Astrocyte of the hippocampus (primary cell): ENCODE data around the gene RXRA.
"Not testable (repeated sequence)": the region's sequence is repeated elsewhere in the genome, so short reads cannot be mapped to it uniquely, and the experiment has no call there.

ENCODE experiments used
- DNase-seq: peaks from one replicate; pipeline ENCODE4 v3.0.0; 2011; ENCODE audit warnings: low read depth, low spot score

RXRA gene

DNA sequence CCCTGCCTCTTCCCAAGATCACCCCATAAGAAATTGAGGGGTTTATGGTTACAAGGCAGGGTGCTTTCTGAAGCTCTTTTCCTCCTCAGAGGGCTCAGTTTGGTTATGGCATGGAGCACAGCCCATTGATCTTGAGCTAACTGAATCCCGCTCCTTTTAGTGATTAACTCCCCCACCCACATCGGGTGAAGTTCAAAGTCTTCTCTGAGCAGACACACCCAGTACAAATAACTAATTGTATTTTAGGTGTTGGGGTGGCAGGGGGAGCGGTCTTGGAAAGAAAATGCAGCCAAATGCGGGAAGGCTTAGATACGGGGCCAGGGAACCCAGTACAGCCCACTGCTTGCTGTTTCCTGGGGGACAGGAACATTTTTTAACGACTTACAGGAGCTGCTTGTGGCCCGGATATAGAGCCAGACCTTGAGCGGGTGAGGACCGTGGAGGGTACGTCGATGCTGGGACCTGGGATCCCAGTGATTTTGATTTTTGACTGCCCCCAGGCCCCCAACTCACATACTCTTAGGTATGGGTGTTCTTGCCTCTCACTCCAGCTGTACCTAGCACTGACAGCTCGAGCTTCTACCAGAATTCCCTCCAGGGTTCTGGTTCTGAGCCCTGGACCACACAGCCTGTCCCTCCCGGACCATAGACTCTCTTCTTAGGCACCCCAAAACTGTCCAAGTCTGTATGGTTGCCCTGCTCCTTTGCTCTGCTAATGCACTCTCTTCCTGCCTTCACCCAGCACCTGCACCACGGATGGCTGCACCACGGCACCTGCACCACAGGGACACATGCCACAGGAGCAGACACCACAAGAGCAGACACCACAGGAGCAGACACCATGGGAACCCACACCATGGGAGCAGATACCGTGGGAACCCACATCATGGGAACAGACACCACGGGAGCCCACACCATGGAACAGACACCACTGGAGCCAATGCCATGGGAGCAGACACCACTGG is 18.3 kb upstream of the RXRA start:
- DNase-seq: no peak

DNA sequence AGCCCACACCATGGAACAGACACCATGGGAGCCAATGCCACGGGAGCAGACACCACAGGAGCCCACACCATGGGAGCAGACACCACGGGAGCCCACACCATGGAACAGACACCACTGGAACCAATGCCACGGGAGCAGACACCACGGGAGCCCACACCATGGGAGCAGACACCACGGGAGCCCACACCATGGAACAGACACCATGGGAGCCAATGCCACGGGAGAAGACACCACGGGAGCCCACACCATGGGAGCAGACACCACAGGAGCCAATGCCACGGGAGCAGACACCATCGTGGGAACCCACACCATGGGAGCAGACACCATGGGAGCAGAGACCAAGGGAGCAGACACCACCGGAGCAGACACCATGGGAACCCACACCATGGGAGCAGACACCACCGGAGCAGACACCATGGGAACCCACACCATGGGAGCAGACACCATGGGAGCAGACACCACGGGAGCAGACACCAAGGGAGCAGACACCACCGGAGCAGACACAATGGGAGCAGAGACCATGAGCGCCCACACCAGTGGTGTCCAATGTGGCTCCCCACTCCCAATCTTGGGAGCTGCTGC is 17.5 kb upstream of the RXRA start:
- DNase-seq: not testable (repeated sequence)

DNA sequence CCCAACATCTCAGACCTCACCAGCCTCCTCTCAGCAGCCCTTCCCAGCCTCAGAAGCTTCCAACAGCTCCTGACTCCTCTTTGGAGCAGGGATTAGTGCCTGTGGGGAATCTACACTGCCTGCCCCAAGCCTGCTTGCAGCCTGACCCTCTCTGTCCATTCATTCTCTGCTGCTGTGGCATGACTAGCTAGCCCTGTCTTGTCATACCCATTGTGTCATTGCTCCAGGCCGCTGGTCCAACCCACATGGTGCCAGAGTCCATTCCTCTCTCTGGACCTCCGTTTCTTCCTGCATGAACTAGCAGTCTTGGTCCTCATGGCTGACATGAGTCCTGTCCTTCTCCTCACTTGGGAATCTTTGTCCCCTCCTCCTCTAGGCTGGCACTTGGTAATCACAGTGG is 12.8 kb upstream of the RXRA start:
- no peak for DNase-seq

DNA sequence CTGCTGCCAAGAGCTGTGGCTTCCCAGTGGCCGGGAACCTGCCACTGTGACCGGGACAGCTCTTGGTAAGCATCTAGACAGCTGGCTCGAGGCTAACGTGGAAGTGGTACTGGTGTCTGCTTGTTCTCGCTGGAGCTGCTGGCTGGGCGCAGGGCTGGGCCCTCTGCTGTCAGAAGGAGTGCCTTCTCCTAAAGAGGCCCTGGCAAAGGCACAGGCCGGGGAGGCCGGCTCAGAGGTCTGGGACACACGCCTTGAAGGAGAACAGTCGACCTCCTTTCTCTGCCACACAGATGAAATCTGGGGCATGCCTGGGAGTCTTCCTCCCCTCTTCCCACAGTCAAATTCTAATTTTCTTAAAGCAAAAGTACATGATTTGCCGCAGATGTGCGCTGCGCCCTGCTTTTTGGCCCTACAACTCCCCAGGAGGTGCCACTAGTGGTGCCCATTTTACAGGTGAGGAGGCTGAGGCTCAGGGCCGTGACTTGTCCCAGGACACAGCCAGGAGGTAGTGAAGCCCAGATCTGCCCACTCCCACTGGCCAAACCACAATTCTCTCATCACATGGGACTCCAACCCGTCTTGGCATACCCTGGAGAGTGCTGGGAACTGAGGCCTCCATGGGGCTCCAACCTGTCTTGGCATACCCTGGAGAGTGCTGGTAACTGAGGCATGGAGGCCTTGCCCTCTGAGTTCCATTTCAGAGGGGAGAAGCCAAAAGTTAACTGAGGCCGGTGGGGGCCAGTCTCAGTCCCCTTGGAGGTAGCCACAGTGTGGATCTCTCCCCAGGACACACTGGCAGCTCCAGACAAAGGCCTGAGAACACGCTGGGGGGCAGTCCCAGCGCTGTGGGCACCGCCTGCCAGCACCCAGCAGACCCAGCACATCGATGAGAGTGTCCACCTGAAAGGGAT is 12.0 kb upstream of the RXRA start:
- DNase-seq: no peak

DNA sequence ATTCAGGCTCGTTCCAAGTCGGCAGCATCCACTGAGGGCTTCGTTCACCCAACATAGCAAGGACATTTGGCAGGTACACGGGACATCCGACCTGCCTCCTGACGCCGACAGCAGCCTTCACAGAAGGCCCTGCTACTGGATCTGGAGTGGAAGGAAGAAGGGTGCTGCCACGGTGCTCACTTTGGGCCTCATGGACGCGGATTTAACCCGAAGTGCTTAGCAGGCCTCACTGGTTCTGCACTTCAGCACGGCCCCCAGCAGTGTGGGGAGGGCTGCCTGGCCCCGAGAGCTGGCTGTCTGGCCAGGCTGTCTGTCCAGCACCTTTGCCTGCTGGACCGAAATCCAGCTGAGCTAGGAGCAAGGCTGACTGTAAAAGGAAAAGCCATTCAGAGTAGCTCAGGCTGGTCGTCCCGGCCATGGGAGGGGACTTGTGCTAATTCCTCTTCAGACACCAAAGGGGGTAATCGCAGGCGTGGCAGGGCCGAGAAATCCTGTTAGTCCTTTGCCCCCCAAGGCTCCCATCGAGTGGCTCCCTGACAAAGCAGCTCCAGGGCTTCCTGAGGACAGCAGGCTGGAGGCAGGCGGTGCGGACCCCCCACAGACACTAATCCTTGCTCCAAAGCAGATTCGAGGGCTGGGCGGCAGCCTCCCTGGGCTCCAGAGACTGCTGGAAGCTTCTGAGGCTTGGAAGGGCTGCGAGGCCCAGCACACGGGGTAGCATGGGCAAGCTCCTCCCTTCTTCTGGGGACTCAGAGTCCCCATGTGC is 11.1 kb upstream of the RXRA start:
- no peak for DNase-seq

DNA sequence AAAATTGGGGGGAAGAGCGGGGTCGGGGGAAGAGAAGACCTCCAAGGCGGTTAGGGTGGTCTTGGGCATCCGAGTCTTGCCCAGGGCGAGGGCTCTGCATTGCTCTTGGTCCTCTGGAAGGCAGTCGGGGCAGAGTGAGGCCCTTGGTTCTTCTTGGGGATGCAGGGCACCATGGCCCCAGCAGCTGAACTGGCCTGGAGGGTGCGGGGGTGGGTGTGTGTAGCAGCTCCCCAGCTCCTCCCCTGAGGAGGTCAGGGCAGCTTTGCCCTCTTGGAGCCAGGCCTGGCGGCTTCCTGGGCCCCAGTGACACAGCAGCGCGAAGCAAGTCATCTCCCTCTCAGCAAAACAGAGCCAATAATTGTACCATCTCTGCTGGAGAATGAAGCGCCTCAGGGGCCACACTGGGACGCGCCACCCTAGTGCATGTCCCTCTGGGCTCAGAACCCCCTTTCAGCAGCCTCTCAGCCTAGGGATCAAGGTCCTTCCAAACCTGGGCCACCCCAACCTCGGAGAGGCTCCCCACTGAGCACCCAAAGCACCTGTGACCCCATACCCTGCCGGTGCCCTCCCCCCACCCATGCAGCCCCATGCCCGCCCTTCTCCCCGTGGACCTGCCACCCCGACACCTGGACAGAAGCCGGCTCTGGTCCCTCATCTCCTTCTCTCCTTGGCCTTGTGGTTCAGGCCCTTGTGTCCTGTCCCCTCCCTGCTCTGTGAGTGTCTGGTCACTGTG is 10.4 kb upstream of the RXRA start:
- no peak for DNase-seq

DNA sequence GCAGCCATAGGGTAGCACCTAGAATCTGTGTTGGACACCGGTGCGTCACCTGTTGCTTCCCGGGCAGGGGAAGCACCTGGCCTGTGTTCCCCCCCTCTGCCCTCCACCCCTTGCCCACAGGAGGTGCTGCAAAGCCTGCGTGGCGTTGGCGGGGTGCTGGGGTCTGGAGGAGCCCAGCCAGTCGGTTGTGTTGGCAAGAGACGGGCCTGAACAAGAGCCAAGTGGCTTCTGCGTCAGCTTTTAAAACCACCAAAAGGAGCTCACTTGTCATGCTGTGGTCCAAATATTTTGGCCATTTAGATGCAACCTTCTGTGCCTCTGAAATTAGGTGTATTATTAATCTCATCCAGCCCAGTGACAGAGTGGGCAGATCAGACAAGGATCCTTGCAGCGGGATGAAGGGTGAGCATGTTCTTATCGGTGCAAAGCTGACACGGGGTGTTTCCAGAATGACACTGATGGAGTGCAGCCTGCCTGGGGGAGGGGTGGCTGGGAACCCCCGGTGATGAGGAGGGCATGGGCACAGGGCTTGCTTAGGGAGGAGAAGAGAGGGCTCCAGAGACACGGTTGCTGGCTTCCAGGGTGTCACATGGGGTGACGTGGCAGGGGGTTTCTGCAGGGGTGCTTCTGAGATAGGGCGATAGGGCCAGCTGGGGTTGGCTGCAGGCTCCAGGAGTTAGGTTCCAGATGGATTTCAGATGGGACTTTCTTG is 9.7 kb upstream of the RXRA start:
- DNase-seq: peak; percentile 87

DNA sequence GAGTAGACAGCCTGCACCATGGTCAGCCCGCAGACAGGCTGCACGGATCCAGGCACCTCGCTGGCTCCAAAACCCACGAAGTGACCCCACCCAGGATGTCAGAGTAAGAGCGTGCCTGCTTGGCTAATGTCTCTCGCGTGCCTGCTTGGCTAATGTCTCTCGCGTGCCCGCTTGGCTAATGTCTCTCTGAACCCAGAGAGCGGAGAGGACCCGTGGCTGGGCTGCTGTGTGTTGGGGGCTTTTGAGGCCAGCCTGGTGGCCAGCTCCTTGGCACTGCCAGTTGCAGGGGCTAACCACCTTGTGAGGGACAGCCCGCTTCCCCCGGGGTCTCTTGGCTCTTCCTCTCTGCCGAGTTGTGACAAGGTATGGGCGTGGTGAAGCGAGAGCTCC is 8.9 kb upstream of the RXRA start:
- DNase-seq: no peak

DNA sequence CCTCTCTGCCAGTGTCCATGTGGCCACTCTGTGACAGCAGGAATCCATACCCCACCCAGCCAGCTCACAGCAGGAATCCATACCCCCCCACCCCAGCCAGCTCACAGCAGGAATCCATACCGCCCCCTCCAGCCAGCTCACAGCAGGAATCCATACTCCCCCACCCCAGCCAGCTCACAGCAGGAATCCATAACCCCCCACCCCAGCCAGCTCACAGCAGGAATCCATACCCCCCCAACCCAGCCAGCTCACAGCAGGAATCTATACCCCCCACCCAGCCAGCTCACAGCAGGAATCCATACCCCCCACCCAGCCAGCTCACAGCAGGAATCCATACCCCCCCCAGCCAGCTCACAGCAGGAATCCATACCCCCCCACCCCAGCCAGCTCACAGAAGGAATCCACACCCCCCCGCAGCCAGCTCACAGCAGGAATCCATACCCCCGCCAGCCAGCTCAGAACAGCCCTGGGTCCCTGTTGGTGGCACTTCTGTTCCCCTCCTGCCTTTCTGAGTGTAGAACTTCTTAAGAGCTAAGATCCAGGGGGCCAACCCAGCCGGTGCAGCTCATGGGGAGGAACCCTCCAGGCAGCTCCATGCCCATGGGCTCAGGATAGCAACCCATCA is 8.4 kb upstream of the RXRA start:
- DNase-seq: peak; percentile 49

DNA sequence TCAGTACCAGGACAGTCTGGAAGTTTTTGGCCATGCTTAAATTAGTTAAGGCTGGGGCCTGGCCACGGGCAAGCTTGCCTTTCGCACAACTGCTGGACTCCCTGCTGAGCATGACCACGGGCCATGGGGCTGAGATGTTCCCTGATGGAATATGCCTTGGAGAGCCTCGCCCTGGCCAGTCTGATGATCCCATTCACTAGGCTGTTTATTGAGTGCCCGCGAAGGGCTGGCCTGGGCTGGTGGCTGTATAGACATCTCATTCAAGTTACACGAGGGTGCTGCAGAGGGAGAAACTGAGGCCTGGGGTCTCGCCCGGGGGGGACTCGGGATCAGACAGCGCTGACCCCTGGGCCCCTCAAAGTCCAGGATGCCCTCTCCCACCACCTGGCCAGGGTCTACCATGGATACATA is 7.8 kb upstream of the RXRA start:
- no peak for DNase-seq

DNA sequence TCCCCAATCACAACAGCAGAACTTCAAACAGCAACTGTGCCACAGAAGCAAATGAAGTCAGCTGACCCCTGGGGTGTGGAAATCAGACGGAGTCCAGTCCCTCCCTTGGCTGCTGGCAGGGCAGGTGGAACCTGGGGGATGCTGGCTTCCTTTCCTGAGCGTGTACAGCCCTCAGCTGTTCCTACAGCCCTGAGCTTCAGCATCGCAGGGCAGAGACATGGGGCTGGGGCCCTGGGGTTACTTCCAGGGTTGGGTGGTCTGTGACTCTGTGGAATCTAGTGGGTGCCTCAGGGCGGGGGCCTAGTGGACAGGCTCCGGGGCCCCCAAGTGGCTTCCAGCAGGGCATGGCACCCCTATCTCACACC is 7.3 kb upstream of the RXRA start:
- DNase-seq: no peak

DNA sequence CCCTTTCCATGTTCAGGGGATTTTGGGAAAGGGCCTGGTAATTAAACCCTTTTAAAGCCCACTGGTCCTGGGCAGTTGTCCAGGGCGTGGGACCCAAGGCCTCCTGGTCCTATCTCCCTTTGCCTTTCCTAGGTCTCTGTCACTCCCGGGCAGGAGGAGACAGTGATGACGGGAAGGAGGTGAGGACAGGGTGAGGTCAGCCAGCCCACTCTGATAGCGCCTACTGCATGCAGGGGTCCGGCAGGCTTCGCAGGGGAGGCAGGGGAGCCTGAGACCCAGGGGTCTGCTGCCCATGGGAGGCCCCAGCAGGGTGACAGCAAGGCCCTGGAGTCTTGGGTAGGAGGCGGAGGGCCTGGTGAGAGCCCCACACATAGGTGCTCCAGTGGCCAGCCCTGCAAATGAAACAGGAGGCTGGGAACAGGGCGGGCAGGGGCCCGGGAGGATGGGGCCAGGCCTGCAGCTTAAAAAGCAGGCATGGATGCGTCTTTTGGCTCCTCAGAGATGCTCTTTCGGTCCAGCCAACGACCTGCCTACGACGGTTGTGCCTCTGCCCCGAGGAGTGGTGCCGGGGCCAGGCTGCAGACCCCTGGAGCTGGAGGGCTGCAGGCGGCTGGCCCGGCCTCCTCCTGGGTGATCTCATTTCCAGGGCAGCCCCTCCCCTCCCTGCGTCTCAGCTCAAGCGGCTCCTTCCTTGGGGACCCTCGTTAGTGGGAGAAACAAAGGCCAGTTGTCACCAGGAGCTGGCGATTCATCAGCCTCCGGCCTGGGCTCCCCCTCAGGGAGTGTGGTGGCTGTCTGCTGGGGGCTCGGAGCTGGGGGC is 6.7 kb upstream of the RXRA start:
- no peak for DNase-seq

DNA sequence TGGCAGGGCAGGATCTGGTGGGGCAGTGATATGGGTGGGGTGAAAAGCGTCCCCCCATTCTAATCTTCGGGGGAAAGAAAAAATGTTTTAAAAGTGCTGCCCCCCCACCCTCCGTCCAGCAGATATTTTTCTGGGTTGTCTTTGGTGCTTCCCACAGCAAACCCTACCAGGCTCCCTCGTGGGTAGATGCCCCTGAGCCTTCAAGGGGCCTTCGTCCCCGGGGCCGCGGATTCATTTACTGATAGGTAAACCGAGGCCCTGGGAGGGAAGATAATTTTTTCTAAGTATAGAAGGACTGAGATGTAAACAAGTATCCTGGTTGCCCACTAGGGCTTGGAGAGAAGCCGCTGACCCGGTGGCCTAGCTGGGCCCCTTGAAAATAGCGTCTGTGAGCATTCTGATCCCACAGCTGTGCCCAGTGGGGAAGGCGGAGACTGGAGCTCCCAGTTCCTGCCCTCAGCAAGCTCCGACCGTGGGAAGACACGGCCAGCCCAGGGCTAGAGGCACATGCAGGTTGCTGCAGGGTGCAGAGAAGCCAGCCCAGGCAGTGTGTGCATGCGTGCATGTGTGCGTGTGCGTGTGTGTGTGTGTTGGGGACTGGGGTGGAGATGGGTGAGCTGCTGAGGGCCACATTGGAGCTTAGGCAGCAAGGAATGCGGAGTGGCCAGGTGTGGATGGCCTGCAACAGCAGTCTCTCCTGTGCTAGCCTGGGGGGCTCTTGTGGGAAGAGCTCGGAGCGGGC is 6.0 kb upstream of the RXRA start:
- peak; percentile 29 for DNase-seq

DNA sequence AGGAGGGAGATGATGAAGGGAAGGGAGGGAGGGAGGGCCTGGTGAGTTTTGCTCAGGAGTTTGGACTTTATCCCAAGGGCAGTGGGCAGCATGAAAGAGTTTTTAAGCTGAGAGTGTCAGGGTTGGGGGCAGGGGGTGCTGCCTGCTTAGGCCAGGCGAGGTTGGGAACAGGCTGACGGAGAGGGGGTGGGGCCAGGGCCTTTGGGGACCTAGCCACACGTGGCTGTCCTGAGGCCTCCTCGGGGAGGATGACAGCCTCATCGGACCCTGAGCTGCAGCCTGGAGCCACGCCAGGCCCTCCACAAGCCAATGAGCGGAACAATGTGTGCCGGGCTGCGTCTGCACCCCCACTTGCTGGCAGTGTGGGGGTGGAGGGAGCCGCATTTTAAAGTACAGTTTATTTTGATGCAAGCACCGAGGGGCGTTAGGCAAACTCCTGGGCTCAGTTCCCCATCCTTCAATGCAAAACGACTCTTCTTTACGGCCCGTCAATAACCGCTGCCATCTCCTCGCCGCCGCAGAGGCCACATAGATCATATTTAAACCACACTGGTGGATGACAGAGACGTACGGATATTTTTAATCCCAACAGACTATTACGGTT is 5.3 kb upstream of the RXRA start:
- no peak for DNase-seq

DNA sequence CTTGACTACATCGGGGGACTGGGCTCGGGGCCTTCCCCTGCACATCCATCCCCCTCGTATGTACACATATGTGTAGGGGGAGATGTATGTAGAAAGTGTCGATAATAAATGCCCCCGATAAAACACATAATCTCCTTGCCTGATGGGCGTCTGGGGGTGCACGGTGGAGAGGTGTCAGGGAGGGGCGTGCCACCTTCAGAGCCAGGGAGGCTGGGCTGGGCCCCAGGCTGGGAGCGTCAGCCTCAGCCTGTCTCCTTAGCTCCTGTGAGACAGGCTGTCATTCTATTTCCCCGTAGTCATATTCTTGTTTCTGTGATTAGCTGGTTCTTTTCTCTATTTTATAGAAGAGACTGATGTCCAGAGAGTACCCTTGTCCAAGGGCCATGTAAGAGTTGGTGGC is 4.7 kb upstream of the RXRA start:
- no peak for DNase-seq

DNA sequence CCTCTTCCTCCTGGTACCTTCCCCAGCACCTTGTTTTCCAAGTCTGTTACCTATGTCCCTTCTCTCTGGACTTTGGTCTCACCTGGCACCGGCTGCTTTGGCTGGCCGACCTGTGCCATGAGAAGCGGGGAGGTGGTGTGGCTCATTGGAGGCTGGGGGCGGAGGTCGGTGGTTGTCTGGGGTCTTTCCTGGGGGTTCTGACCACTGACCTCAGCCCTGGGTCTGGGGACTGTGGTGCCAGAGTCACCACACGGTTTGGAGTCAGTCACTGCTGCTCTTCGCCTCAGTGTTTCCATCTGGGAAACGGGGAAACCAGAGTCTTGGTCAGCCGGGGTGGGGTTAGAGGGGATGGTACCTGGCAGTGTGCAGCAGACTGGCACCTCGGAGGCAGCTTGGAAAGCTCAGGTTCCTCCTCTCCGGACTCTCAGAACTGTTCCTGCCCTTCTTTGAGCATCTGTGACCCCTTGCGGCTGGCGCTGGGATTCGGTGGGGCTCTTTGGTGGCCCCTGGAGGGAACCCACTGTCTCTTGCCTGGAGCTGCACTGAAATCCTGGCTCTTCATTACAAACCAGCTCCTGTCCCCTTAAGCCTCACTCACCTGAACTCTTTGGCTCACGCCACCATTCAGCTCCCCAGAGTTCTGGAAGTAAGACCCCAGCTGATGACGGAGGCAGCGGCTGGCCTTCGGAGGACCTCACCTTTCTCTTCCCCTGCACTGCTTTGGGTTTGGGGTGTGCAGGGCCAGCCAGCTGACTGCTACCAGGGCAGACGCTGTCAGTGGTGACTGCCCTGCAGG is 4.1 kb upstream of the RXRA start:
- DNase-seq: no peak

DNA sequence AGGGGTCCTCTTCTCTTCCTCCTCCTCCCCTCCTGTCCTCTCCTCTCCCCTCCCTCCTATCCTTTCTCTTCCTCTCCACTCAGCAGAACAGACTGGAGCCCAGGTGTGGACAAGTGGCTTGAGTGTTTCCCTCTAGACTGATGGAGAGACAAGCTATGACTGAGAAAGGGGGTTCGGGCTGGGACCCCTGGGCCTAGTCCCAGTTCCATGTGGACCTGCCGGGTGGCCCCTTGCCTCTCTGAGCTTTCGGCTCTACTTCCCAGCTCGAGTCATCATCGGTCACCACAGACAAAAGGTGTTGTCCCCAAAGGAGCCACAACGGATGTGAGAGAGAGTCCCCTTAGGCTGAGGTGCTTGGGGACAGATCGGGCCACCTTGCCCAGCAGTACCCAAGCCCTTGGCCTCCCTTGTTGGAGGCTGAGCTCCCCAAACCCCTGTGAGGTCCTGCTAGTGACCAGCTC is 3.4 kb upstream of the RXRA start:
- no peak for DNase-seq
